Stimulated activated naive CD8-positive, alpha-beta T cell treated with anti-CD3 and anti-CD28 coated beads, Interleukin-15, amount 100 ng/mL, for 72 hours (primary cell): ENCODE measurements around the gene SPSB3.
A peak's percentile ranks its signal among the peaks of the same experiment; 100 is the strongest.

Source experiments
- ATAC-seq: fragments of 150-1000 bp; cut with Tn5 transposase; 2 replicates; pipeline ENCODE4 v1.10.0; 2021; ENCODE audit warnings: mild to moderate bottlenecking, moderate library complexity
- DNase-seq, 2 donors: peaks; one replicate each; pipeline ENCODE4 v3.0.0; 2021 to 2022
- H3K27ac Mint-ChIP-seq, 2 donors: one replicate each; pipeline ENCODE4 v1.8.0; 2022; ENCODE audit warnings: mild to moderate bottlenecking in 2 of 2, mixed read lengths in 2 of 2, moderate library complexity in 2 of 2
- H3K27me3 Mint-ChIP-seq: one replicate; pipeline ENCODE4 v1.8.0; 2022; ENCODE audit warnings: mixed read lengths
- H3K4me1 Mint-ChIP-seq: one replicate; pipeline ENCODE4 v1.8.0; 2022; ENCODE audit warnings: mild to moderate bottlenecking, mixed read lengths
- H3K4me3 Mint-ChIP-seq, 2 donors: one replicate each; pipeline ENCODE4 v1.8.0; 2022; ENCODE audit warnings: mild to moderate bottlenecking in 2 of 2, mixed read lengths in 2 of 2, moderate library complexity in 1 of 2
- H3K9me3 Mint-ChIP-seq, 2 donors: one replicate each; pipeline ENCODE4 v1.8.0; 2022; ENCODE audit warnings: mixed read lengths in 2 of 2

SPSB3 gene

DNA sequence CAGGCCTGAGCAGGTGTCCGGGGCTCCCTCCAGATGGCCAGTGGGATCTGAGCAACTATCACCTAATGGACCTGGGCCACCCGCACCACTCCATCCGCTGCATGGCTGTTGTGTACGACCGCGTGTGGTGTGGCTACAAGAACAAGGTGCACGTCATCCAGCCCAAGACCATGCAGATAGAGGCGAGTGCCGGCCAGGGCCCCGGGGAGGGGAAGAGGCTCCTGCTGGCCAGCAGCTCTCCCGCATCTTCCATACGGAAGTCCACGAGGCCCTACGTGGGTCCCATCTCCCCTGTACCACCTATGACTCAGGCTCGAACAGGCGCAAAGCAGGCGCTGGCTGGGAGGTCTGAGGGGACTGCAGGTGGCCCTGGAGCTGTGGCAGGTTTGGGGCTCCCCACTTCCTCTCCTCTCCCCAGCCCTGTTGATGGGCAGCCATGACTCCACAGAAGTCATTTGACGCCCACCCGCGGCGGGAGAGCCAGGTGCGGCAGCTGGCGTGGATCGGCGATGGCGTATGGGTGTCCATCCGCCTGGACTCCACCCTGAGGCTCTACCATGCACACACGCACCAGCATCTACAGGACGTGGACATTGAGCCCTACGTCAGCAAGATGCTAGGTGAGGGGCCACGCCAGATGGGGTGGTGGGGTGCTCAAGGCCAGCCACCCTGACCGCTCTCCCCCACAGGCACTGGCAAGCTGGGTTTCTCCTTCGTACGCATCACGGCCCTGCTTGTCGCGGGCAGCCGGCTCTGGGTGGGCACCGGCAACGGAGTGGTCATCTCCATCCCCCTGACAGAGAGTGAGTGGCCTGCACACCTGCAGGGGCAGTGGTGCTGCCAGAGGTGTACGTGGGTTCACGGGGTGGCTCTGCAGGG is 15.0 kb downstream of the SPSB3 start:
- Mint-ChIP-seq H3K9me3 (no peaks in the 10 kb centered on the region), H3K27ac (peak overlapping the region in 1 of 2 donors; percentile 68), H3K4me1 (peaks cover 34% of the 10 kb centered on the region), H3K27me3 (no peaks in the 10 kb centered on the region), H3K4me3 (no peak overlapping the region)
- ATAC-seq (no peak), DNase-seq (no peak)

DNA sequence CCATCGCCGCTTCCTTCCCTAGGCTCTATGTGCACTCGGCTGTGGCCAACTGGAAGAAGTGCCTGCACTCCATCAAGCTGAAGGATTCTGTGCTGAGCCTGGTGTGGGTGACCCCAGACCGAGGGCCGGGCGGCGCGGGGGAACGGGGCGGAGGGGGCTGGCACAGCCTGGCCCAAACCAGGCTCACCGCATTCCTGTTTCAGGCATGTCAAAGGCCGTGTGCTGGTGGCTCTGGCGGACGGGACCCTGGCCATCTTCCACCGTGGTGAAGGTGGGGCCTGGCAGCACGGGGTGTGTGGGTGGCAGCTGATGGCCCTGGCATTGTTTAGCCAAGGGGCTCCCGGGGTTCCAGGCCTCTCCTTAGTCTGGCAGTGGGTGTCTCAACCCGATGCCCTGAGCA is 15.7 kb downstream of the SPSB3 start:
- Mint-ChIP-seq H3K27ac (peak overlapping the region in 1 of 2 donors; percentile 49), H3K9me3 (no peaks in the 10 kb centered on the region), H3K4me3 (no peak overlapping the region), H3K27me3 (no peaks in the 10 kb centered on the region), H3K4me1 (peaks cover 28% of the 10 kb centered on the region)
- ATAC-seq (no peak), DNase-seq (no peak)

DNA sequence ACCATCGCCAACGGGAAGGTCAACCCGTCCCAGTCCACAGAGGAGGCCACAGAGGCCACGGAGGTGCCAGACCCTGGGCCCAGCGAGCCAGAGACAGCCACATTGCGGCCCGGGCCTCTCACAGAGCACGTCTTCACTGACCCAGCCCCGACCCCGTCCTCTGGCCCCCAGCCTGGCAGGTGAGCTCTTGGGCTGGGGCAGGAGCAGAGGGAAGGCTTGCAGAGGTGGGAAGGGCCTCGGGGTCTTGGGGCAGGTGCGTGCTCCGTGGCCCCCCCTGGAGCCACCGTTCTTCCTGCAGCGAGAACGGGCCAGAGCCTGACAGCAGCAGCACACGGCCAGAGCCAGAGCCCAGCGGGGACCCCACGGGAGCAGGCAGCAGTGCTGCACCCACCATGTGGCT is 16.1 kb downstream of the SPSB3 start:
- DNase-seq (no peak), ATAC-seq (no peak)
- Mint-ChIP-seq H3K27ac (no peak overlapping the region), H3K4me1 (peaks cover 27% of the 10 kb centered on the region), H3K9me3 (no peaks in the 10 kb centered on the region), H3K27me3 (no peaks in the 10 kb centered on the region), H3K4me3 (no peak overlapping the region)

GRCh38 chr16:1765826-1766225 is 16.5 kb downstream of the SPSB3 start:
- Mint-ChIP-seq H3K27me3 (no peaks in the 10 kb centered on the region), H3K27ac (no peak overlapping the region), H3K4me1 (peaks cover 27% of the 10 kb centered on the region), H3K4me3 (no peak overlapping the region), H3K9me3 (no peaks in the 10 kb centered on the region)
- DNase-seq: no peak
- ATAC-seq: no peak

GRCh38 chr16:1764971-1765370 is 17.4 kb downstream of the SPSB3 start:
- ATAC-seq (no peak), DNase-seq (no peak)
- H3K4me1 Mint-ChIP-seq: peaks cover 20% of the 10 kb centered on the region
- no peaks in the 10 kb centered on the region for H3K9me3 Mint-ChIP-seq
- no peak overlapping the region for H3K4me3 Mint-ChIP-seq
- H3K27ac Mint-ChIP-seq: no peak overlapping the region
- H3K27me3 Mint-ChIP-seq: no peaks in the 10 kb centered on the region

- Mint-ChIP-seq H3K4me3 (no peak overlapping the region), H3K27ac (no peak overlapping the region), H3K4me1 (peaks cover 9% of the 10 kb centered on the region), H3K27me3 (no peaks in the 10 kb centered on the region), H3K9me3 (no peaks in the 10 kb centered on the region)
- DNase-seq (no peak), ATAC-seq (no peak)
Observed at GRCh38 chr16:1763521-1764511, 18.6 kb downstream of the SPSB3 start.

DNA sequence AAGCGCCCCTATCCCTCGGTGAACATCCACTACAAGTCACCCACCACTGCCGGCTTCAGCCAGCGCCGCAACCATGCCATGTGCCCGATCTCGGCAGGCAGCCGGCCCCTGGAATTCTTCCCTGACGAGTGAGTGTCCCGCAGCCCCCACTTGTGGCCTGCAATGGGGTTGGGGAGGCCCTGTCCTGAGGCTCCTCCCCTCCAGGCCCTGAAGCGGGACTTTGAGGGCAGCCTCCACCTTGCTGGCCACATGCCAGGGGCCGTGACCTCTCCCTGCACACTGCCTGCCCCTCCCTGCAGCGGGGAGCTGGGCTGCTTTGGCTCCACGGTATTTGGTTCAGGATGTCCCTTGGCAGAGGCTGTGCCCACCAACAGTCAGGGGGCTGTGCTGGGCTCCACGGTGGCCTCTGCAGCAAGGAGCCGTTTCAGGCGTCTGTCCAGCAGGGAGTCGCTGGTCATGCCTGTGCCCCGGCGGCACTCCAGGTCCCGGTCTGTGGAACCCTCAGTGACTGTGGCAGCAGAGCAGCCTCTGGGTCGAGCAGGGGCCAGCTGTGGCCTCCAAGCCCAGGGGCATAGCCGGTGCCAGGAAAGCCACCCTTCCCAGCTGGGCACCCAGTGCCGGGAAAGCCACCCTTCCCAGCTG is 19.4 kb downstream of the SPSB3 start:
- no peaks in the 10 kb centered on the region for H3K9me3 Mint-ChIP-seq

DNA sequence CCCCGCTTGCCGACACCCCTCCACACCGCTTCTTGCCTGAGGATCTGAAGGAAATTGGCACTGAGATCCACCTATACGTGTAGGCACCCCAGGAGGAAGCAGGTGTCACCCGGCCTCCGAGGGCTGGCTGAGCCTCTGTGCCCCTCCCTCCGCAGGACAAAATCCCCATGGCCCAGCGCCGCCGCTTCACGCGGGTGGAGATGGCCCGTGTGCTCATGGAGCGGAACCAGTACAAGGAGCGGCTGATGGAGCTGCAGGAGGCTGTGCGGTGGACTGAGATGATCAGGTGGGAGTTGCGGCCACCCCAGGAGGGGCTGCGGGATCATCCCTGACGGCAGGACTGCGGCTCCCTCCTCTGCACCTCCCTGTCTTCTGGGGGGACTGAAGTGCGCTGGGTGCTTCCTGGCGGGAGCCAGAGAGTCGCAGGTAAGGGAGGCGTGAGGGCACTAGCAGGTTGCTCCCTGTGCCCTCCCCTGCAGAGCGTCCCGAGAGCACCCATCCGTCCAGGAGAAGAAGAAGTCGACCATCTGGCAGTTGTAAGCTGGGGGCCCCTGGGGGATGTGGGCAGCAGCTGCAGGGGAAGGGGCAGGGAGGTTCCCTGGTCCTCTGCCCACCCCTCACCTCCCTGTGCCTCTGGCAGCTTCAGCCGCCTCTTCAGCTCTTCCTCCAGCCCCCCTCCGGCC is 20.0 kb downstream of the SPSB3 start:
- no peak for DNase-seq
- Mint-ChIP-seq H3K9me3 (no peaks in the 10 kb centered on the region), H3K4me3 (no peak overlapping the region), H3K4me1 (peaks cover 6% of the 10 kb centered on the region), H3K27me3 (no peaks in the 10 kb centered on the region), H3K27ac (no peak overlapping the region)
- no peak for ATAC-seq

More for the DNA sequence above, 19.4 kb downstream of the SPSB3 start:
- ATAC-seq (no peak), DNase-seq (no peak)
- Mint-ChIP-seq H3K27ac (no peak overlapping the region), H3K27me3 (no peaks in the 10 kb centered on the region), H3K4me3 (no peak overlapping the region), H3K4me1 (peaks cover under 1% of the 10 kb centered on the region)

DNA sequence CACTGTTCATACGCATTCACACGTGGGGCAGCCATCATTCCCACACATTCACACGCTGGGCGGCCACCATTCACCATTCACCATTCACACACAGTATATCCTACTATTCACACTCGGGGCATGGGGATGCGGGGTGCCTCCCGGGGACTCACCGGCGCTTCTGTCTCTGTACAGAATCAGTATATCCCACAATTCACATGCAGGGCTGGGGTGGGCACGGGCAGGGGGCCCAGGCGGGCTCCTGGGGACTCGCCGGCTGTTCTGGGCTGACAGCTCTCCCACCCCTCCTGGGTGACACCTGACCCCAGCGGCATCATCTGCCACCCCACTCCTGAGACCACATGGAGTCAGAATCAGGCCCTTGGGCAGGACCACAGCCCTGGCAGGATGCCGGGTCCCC is 20.6 kb downstream of the SPSB3 start:
- ATAC-seq: no peak
- Mint-ChIP-seq H3K9me3 (no peaks in the 10 kb centered on the region), H3K4me1 (peaks cover 12% of the 10 kb centered on the region), H3K4me3 (no peak overlapping the region), H3K27ac (peak overlapping the region in 1 of 2 donors; percentile 8), H3K27me3 (no peaks in the 10 kb centered on the region)
- no peak for DNase-seq

GRCh38 chr16:1760911-1761310 is 21.5 kb downstream of the SPSB3 start:
- H3K9me3 Mint-ChIP-seq: no peaks in the 10 kb centered on the region
- DNase-seq (no peak), ATAC-seq (no peak)
- H3K4me3 Mint-ChIP-seq: no peak overlapping the region
- no peaks in the 10 kb centered on the region for H3K27me3 Mint-ChIP-seq
- peaks cover 16% of the 10 kb centered on the region for H3K4me1 Mint-ChIP-seq
- peak overlapping the region in 1 of 2 donors; percentile 23 for H3K27ac Mint-ChIP-seq

- ATAC-seq (no peak), DNase-seq (no peak)
- Mint-ChIP-seq H3K9me3 (no peaks in the 10 kb centered on the region), H3K27ac (no peak overlapping the region), H3K4me3 (no peak overlapping the region), H3K27me3 (no peaks in the 10 kb centered on the region), H3K4me1 (peaks cover 16% of the 10 kb centered on the region)
Observed at GRCh38 chr16:1759511-1759910, 22.9 kb downstream of the SPSB3 start.

DNA sequence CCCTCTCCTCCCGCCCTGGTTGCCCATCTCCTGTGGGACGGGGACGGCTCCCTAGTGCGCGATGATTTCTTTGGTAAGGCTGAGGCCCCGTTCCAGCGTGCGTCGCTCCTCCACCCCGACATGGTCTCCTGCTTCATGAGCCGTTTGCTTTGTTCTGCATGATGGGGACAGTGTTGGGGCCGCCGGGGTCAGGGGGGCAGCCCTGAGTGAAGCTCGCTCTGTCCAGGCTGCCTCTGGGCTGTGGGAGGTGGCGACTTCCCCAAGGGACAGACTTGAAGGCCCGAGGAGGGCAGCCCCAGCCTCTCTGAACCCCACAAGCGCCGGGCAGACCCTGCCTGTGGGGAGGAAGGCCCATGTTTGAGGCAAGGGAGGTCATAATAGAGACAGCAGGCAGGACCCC is 23.4 kb downstream of the SPSB3 start:
- peaks cover 16% of the 10 kb centered on the region for H3K4me1 Mint-ChIP-seq
- peak overlapping the region; percentile 52 to 89 for H3K27ac Mint-ChIP-seq
- no peak overlapping the region for H3K4me3 Mint-ChIP-seq
- H3K9me3 Mint-ChIP-seq: no peaks in the 10 kb centered on the region
- ATAC-seq: no peak
- DNase-seq: no peak
- no peaks in the 10 kb centered on the region for H3K27me3 Mint-ChIP-seq

- DNase-seq: no peak
- ATAC-seq: peak; percentile 11
- Mint-ChIP-seq H3K9me3 (no peaks in the 10 kb centered on the region), H3K4me1 (peaks cover 16% of the 10 kb centered on the region), H3K27me3 (no peaks in the 10 kb centered on the region), H3K4me3 (no peak overlapping the region), H3K27ac (no peak overlapping the region)
Observed at GRCh38 chr16:1757714-1758461, 24.5 kb downstream of the SPSB3 start.

- Mint-ChIP-seq H3K4me3 (no peak overlapping the region), H3K27ac (peak overlapping the region in 1 of 2 donors; percentile 89), H3K9me3 (no peaks in the 10 kb centered on the region), H3K4me1 (peaks cover 16% of the 10 kb centered on the region), H3K27me3 (no peaks in the 10 kb centered on the region)
- DNase-seq: no peak
- ATAC-seq: no peak
Observed at GRCh38 chr16:1754204-1754603, 28.2 kb downstream of the SPSB3 start.
